Myocyte (in vitro differentiated cells): Measurements from ENCODE around the gene ASB2. TPM values are rescaled to one million over a fixed set of nuclear protein-coding genes. Genes with fewer than 3 reads are reported as not detected.

Source experiments
- DNase-seq: peaks from one replicate; pipeline ENCODE4 v3.0.0-alpha.2; 2012; ENCODE audit warnings: low read depth
- total RNA-seq: library from RNA; depleted of rRNA; stranded (reverse); fragments of >200 nt; gene quantifications from 2 replicates; pipeline ENCODE4 v1.2.3, GENCODE V29; 2014

The ASB2 gene
- total RNA-seq, 1 donor from 2014 or later: 8.9 TPM

- DNase-seq: no peak
These were observed 66.8 kb downstream of the ASB2 start for GRCh38 chr14:93909429-93910128.

GRCh38 chr14:93906341-93907329 lies 69.7 kb downstream of the ASB2 start:
- DNase-seq: peak; percentile 28

- no peak for DNase-seq
These were observed 70.7 kb downstream of the ASB2 start for GRCh38 chr14:93905623-93906022.

GRCh38 chr14:93903342-93904184 lies 72.8 kb downstream of the ASB2 start:
- no peak for DNase-seq

GRCh38 chr14:93902619-93903307 lies 73.6 kb downstream of the ASB2 start:
- no peak for DNase-seq

- no peak for DNase-seq
These were observed 74.6 kb downstream of the ASB2 start for GRCh38 chr14:93901813-93902212.

GRCh38 chr14:93898731-93899130 lies 77.6 kb downstream of the ASB2 start:
- no peak for DNase-seq

GRCh38 chr14:93898081-93898611 lies 78.2 kb downstream of the ASB2 start:
- no peak for DNase-seq

GRCh38 chr14:93897476-93897845 lies 78.9 kb downstream of the ASB2 start:
- DNase-seq: no peak

GRCh38 chr14:93895023-93895604 lies 81.3 kb downstream of the ASB2 start:
- DNase-seq: no peak

GRCh38 chr14:93893661-93894261 lies 82.6 kb downstream of the ASB2 start:
- no peak for DNase-seq

GRCh38 chr14:93892923-93893558 lies 83.3 kb downstream of the ASB2 start:
- DNase-seq: peak; percentile 69

- DNase-seq: no peak
These were observed 83.9 kb downstream of the ASB2 start for GRCh38 chr14:93892505-93892839.

GRCh38 chr14:93891756-93892504 lies 84.4 kb downstream of the ASB2 start:
- DNase-seq: no peak

- no peak for DNase-seq
These were observed 86.5 kb downstream of the ASB2 start for GRCh38 chr14:93889739-93890483.

GRCh38 chr14:93888995-93889394 lies 87.4 kb downstream of the ASB2 start:
- DNase-seq: no peak

- DNase-seq: peak; percentile 10
These were observed 91.4 kb downstream of the ASB2 start for GRCh38 chr14:93884950-93885349.
